ENCODE data around the gene MTTP.

GRCh38 chr4:99617374-99617773, 42.8 kb downstream of the MTTP start:
- TF ChIP-seq POLR2AphosphoS5 (IDR thresholded peaks at IDR 0.05) (no peak), CTCF (IDR thresholded peaks at IDR 0.05) (no peak)

All from stomach (tissue), 4 donors.